ENCODE data around the gene IDUA.
"Not testable (repeated sequence)": the region's sequence is repeated elsewhere in the genome, so short reads cannot be mapped to it uniquely, and the experiment has no call there.

The IDUA gene

GRCh38 chr4:1046581-1047011, 59.8 kb downstream of the IDUA start:
- DNase-seq (ENCODE audit: low spot score) = not testable (repeated sequence)

- DNase-seq (ENCODE audit: low spot score) = no peak
Measured at GRCh38 chr4:1047106-1047975, 60.5 kb downstream of the IDUA start.

GRCh38 chr4:1047976-1048772, 61.3 kb downstream of the IDUA start:
- no peak for DNase-seq (ENCODE audit: low spot score)

- DNase-seq (ENCODE audit: low spot score) = no peak
Measured at GRCh38 chr4:1048773-1049590, 62.1 kb downstream of the IDUA start.

GRCh38 chr4:1049591-1049905, 62.7 kb downstream of the IDUA start:
- no peak for DNase-seq (ENCODE audit: low spot score)

GRCh38 chr4:1050486-1051213, 63.8 kb downstream of the IDUA start:
- no peak for DNase-seq (ENCODE audit: low spot score)

- no peak for DNase-seq (ENCODE audit: low spot score)
Measured at GRCh38 chr4:1051472-1051871, 64.6 kb downstream of the IDUA start.

- DNase-seq (ENCODE audit: low spot score) = no peak
Measured at GRCh38 chr4:1052231-1052671, 65.4 kb downstream of the IDUA start.

- DNase-seq (ENCODE audit: low spot score) = no peak
Measured at GRCh38 chr4:1053080-1053661, 66.3 kb downstream of the IDUA start.

GRCh38 chr4:1053891-1054290, 67.0 kb downstream of the IDUA start:
- DNase-seq (ENCODE audit: low spot score) = not testable (repeated sequence)
